NCI-H82 treated with DMSO at 0.1 percent for 48 hours (cell line): ENCODE measurements around the gene JARID2.

Experiments
- DNase-seq: peaks from one replicate; lab custom pipeline; 2025; ENCODE audit not compliant: unreplicated experiment; lab: John Stamatoyannopoulos, UW

JARID2 gene

GRCh38 chr6:15352220-15352619, 106.4 kb downstream of the JARID2 start:
- no peak for DNase-seq

GRCh38 chr6:15352845-15353244, 107.0 kb downstream of the JARID2 start:
- DNase-seq, result no peak

- no peak for DNase-seq
These were observed 109.8 kb downstream of the JARID2 start for GRCh38 chr6:15355683-15356099.

- no peak for DNase-seq
These were observed 110.3 kb downstream of the JARID2 start for GRCh38 chr6:15356179-15356578.

- no peak for DNase-seq
These were observed 111.1 kb downstream of the JARID2 start for GRCh38 chr6:15356937-15357336.

- DNase-seq, result no peak
These were observed 111.9 kb downstream of the JARID2 start for GRCh38 chr6:15357782-15358181.

GRCh38 chr6:15358579-15359327, 112.9 kb downstream of the JARID2 start:
- DNase-seq, result no peak

GRCh38 chr6:15359335-15359862, 113.5 kb downstream of the JARID2 start:
- no peak for DNase-seq

- no peak for DNase-seq
These were observed 114.4 kb downstream of the JARID2 start for GRCh38 chr6:15360300-15360699.

- no peak for DNase-seq
These were observed 115.3 kb downstream of the JARID2 start for GRCh38 chr6:15361197-15361596.

- no peak for DNase-seq
These were observed 116.6 kb downstream of the JARID2 start for GRCh38 chr6:15362274-15363160.

GRCh38 chr6:15363164-15363522, 117.3 kb downstream of the JARID2 start:
- no peak for DNase-seq

- DNase-seq, result no peak
These were observed 117.9 kb downstream of the JARID2 start for GRCh38 chr6:15363523-15364400.

GRCh38 chr6:15364401-15365037, 118.7 kb downstream of the JARID2 start:
- DNase-seq, result no peak

- DNase-seq, result peak; percentile 94
These were observed 119.4 kb downstream of the JARID2 start for GRCh38 chr6:15365273-15365687.

GRCh38 chr6:15366003-15366535, 120.2 kb downstream of the JARID2 start:
- no peak for DNase-seq

- no peak for DNase-seq
These were observed 121.0 kb downstream of the JARID2 start for GRCh38 chr6:15366879-15367278.

GRCh38 chr6:15368186-15368585, 122.3 kb downstream of the JARID2 start:
- DNase-seq, result no peak

GRCh38 chr6:15368873-15369272, 123.0 kb downstream of the JARID2 start:
- no peak for DNase-seq

GRCh38 chr6:15369838-15370237, 124.0 kb downstream of the JARID2 start:
- DNase-seq, result no peak
